HG03139 (cell line): ENCODE data around the gene FLT1.
A peak's percentile ranks its signal among the peaks of the same experiment; 100 is the strongest.

Experiments
- ATAC-seq: cut with Tn5 transposase; IDR thresholded peaks from one replicate; pipeline ENCODE4 v1.9.1; 2021; ENCODE audit not compliant: unreplicated experiment

FLT1 gene

GRCh38 chr13:28494778-28495537 is at the start of gene FLT1:
TSS of gene FLT1 (minus strand) at chr13:28495128. CDS start at chr13:28494843, 285 bp downstream.
- ATAC-seq, result no peak

GRCh38 chr13:28544026-28544425 is 49.1 kb upstream of the FLT1 start:
- ATAC-seq, result no peak

- no peak for ATAC-seq
Observed at GRCh38 chr13:28542804-28543203, 47.9 kb upstream of the FLT1 start.

GRCh38 chr13:28541966-28542365 is 47.0 kb upstream of the FLT1 start:
- ATAC-seq, result no peak

- no peak for ATAC-seq
Observed at GRCh38 chr13:28540612-28541011, 45.7 kb upstream of the FLT1 start.

GRCh38 chr13:28539625-28540286 is 44.8 kb upstream of the FLT1 start:
- ATAC-seq, result no peak

- no peak for ATAC-seq
Observed at GRCh38 chr13:28538932-28539331, 44.0 kb upstream of the FLT1 start.

GRCh38 chr13:28537171-28537570 is 42.2 kb upstream of the FLT1 start:
- no peak for ATAC-seq

- ATAC-seq, result no peak
Observed at GRCh38 chr13:28536371-28536770, 41.4 kb upstream of the FLT1 start.

GRCh38 chr13:28535734-28536133 is 40.8 kb upstream of the FLT1 start:
- no peak for ATAC-seq

- no peak for ATAC-seq
Observed at GRCh38 chr13:28534801-28535200, 39.9 kb upstream of the FLT1 start.

GRCh38 chr13:28534210-28534609 is 39.3 kb upstream of the FLT1 start:
- no peak for ATAC-seq

GRCh38 chr13:28533441-28534166 is 38.7 kb upstream of the FLT1 start:
- no peak for ATAC-seq

GRCh38 chr13:28533125-28533436 is 38.2 kb upstream of the FLT1 start:
- no peak for ATAC-seq

GRCh38 chr13:28532388-28533124 is 37.6 kb upstream of the FLT1 start:
- ATAC-seq, result peak; percentile 46

- no peak for ATAC-seq
Observed at GRCh38 chr13:28531845-28532387, 37.0 kb upstream of the FLT1 start.

GRCh38 chr13:28531077-28531844 is 36.3 kb upstream of the FLT1 start:
- no peak for ATAC-seq

- ATAC-seq, result no peak
Observed at GRCh38 chr13:28530729-28531076, 35.8 kb upstream of the FLT1 start.

- no peak for ATAC-seq
Observed at GRCh38 chr13:28529836-28530235, 34.9 kb upstream of the FLT1 start.

GRCh38 chr13:28528848-28529247 is 33.9 kb upstream of the FLT1 start:
- ATAC-seq, result no peak
